Activated CD4-positive, alpha-beta memory T cell treated with anti-CD3 and anti-CD28 coated beads for 36 hours (primary cell): Measurements from ENCODE around the gene TMEM19. TPM values are rescaled to one million over a fixed set of nuclear protein-coding genes. Genes with fewer than 3 reads are reported as not detected.

ENCODE experiments used
- CTCF ChIA-PET: fragments of 350-600 bp; sonication (Branson Sonifier 250); formaldehyde crosslinking; loops from one replicate; lab custom pipeline; 2021; ENCODE audit warnings: antibody characterized with exemption, inconsistent platforms; lab: Charles Lee
- POLR2A ChIA-PET: fragments of 350-600 bp; sonication (Branson Sonifier 250); formaldehyde crosslinking; loops from one replicate; lab custom pipeline; 2021; ENCODE audit warnings: antibody characterized with exemption; lab: Charles Lee
- DNase-seq: peaks from one replicate; pipeline ENCODE4 v3.0.0-alpha.2; 2020
- H3K27ac Mint-ChIP-seq: one replicate; pipeline ENCODE4 v1.8.0; 2021; ENCODE audit warnings: mixed read lengths
- H3K27me3 Mint-ChIP-seq: one replicate; pipeline ENCODE4 v1.8.0; 2021; ENCODE audit warnings: mixed read lengths
- H3K36me3 Mint-ChIP-seq: one replicate; pipeline ENCODE4 v1.8.0; 2021; ENCODE audit warnings: mixed read lengths
- H3K4me1 Mint-ChIP-seq: one replicate; pipeline ENCODE4 v1.8.0; 2021; ENCODE audit warnings: low read depth, mixed read lengths
- H3K4me3 Mint-ChIP-seq: one replicate; pipeline ENCODE4 v1.8.0; 2021; ENCODE audit warnings: mild to moderate bottlenecking, mixed read lengths
- H3K9me3 Mint-ChIP-seq: one replicate; pipeline ENCODE4 v1.8.0; 2021; ENCODE audit warnings: mixed read lengths
- intact Hi-C: fragments of 100-400 bp; cut with micrococcal nuclease; formaldehyde crosslinking; loops from one replicate; pipeline ENCODE4 v1.15.1; 2023
- total RNA-seq, 2 experiments: library from RNA; stranded (reverse); gene quantifications; one replicate each; pipeline ENCODE4 v1.2.3, GENCODE V29; 2021

TMEM19 gene
- 10 to 100 TPM; 10.8 to 11.7 TPM for total RNA-seq

DNA sequence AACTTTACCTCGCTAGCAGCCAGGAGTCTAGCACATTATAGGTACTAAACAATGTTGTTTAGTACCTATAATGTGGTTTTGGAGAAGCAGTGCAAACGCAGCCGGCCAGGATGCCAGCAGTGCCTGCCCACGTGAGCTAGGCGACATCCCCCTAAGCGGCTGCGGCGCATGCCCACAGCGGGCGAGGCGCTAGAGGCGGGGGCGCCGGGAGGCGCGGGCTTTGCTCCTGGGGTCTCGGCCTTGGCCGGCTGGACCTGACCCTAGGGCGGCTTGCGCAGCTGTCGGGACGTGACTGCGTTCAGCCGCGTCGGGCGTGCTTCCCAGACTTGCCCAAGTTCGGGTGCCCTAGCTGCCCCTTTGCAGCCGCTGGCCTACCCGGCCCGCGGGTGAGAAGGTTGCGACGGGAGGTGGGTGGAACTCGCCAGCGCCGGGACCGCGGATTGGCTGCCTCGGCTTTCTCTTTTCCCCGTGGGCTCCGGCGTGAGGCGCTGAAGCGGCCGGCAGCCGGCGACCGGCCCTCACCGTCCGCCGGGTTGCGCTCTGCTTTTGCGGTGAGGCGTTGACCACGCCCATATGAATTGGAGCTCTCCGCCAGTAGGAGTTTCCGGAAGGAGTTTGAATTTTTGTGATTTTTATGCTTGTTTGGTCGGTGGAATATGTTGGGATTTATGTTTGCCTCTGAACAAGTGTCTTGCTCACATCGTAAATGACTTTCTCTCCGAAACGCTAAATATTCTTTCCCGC, at the start of gene TMEM19:
Gene TMEM19 (plus strand): TSS at position 169 of the 744 bp plus-strand sequence. CDS start 599 bp downstream, outside the sequence.
- peaks cover 1% of the 10 kb centered on the region for H3K36me3 Mint-ChIP-seq
- DNase-seq, result peak; percentile 87
- ChIA-PET POLR2A (interaction anchor here (0.9 to 4.7 kb wide), 5 partner anchors 9 to 154 kb away, joined by 3 to 132 read pairs (median 4); partner anchors contain the start of genes RAB21, TBC1D15, THAP2 and ZFC3H1), CTCF (interaction anchor here (0.6 to 4.7 kb wide), 13 partner anchors 18 to 192 kb away, joined by 3 to 37 read pairs (median 4); partner anchors contain the start of genes RAB21, THAP2 and ZFC3H1)
- no peaks in the 10 kb centered on the region for H3K9me3 Mint-ChIP-seq
- intact Hi-C loops, result loop anchor here (1.0 to 2.0 kb wide), 6 partner anchors 22 to 252 kb away; partner anchors contain the start of genes RAB21, THAP2 and TPH2
- no peaks in the 10 kb centered on the region for H3K27me3 Mint-ChIP-seq
- peak within 1 kb of the TSS; percentile 92 for H3K27ac Mint-ChIP-seq
- peaks cover 16% of the 10 kb centered on the region for H3K4me1 Mint-ChIP-seq
- peak within 1 kb of the TSS; percentile 96 for H3K4me3 Mint-ChIP-seq

DNA sequence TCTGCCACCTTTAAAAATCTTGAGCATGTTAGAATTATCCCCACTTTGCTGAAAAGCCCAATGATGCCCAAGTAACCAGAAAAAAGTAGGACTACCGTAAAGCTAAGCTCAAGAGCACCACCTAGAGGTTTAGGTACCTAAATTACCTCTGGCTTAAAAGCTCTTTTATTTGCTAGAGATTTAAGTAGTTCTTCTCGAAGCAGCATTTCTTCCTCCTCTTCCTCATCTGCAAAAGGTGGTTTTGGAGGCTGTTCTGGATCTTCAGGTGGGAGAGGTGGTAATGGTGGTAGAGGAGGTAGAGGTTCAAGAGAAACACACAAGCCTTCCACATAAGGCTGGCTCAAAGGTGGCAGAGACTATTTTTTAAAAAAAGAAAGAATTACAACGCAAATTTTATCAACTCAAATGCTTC, 49.2 kb upstream of the TMEM19 start:
- Mint-ChIP-seq H3K4me1 (peaks cover 28% of the 10 kb centered on the region), H3K4me3 (no peak overlapping the region), H3K36me3 (peaks cover 61% of the 10 kb centered on the region), H3K27me3 (no peaks in the 10 kb centered on the region), H3K27ac (peak overlapping the region; percentile 46), H3K9me3 (no peaks in the 10 kb centered on the region)
- ChIA-PET POLR2A (interaction anchor here (1.0 to 1.1 kb wide), 2 partner anchors 26 to 32 kb away, joined by 3 to 5 read pairs; no protein-coding TSS in a partner anchor), CTCF (interaction anchor here (0.7 to 5.9 kb wide), 25 partner anchors 10 to 366 kb away, joined by 3 to 50 read pairs (median 6); partner anchors contain the start of genes RAB21, THAP2, TMEM19 and ZFC3H1)
- intact Hi-C loops, result loop anchor here (1.0 to 10.0 kb wide), 2 partner anchors 111 to 222 kb away; no protein-coding TSS in a partner anchor
- no peak for DNase-seq

DNA sequence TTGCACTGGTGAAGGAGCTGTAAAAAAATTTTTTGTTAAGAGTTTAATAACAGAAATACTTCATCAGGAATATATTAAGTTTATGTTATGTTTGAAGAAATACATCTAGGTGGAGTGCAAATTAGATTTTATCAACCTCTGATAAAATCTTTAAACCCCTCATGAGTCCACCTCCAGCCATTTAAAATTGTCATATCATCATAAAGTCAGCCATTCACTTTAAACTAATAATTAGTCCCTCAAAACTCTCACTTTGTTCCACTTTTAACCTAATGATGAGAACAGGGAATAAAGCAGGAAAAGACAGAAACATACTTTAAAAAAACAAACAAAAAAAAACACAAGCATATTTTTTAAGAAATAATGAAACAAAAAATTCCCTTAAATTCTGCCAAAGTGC, 47.4 kb upstream of the TMEM19 start:
- Mint-ChIP-seq H3K27me3 (no peaks in the 10 kb centered on the region), H3K4me3 (no peak overlapping the region), H3K27ac (no peak overlapping the region), H3K4me1 (peaks cover 41% of the 10 kb centered on the region), H3K9me3 (no peaks in the 10 kb centered on the region), H3K36me3 (peaks cover 60% of the 10 kb centered on the region)
- POLR2A ChIA-PET, result interaction anchor here (0.7 to 0.9 kb wide), 2 partner anchors 25 to 46 kb away, joined by 3 to 4 read pairs; partner anchors contain the start of genes THAP2 and ZFC3H1
- intact Hi-C loops, result loop anchor here (10.0 kb wide), 1 partner anchor 224 kb away; no protein-coding TSS in a partner anchor
- CTCF ChIA-PET, result interaction anchor here (0.7 to 5.9 kb wide), 4 partner anchors 24 to 117 kb away, joined by 4 to 50 read pairs (median 21); partner anchors contain the start of genes THAP2, TMEM19 and ZFC3H1
- DNase-seq, result no peak

DNA sequence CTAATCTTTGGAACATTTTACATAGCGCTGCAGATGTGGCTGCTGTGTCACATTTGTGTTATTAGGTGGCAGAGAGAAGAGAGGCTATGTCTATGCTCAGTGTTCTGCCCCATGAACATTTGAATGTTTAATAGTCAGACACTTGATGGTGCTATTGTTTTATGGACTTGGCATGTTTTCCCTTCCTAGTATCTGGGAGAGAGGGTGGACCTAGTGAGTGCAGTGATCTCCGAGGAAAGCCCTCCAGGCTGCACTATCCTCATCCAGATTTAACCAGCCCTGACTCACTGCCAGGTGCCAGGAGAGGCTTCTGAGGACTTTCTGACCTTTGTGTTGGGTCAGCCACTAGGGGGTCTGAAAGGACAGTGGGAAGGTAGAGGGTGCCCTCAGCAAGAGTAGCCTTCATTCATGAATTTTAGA, 46.5 kb upstream of the TMEM19 start:
- H3K4me1 Mint-ChIP-seq, result peaks cover 47% of the 10 kb centered on the region
- ChIA-PET POLR2A (interaction anchor here (0.9 kb wide), 1 partner anchor 45 kb away, joined by 4 read pairs; no protein-coding TSS in a partner anchor), CTCF (interaction anchor here (0.7 to 5.9 kb wide), 3 partner anchors 23 to 116 kb away, joined by 4 to 50 read pairs (median 7); partner anchors contain the start of genes THAP2 and ZFC3H1)
- H3K4me3 Mint-ChIP-seq, result no peak overlapping the region
- H3K27me3 Mint-ChIP-seq, result no peaks in the 10 kb centered on the region
- no peak overlapping the region for H3K27ac Mint-ChIP-seq
- H3K36me3 Mint-ChIP-seq, result peaks cover 61% of the 10 kb centered on the region
- intact Hi-C loops, result loop anchor here (10.0 kb wide), 1 partner anchor 225 kb away; no protein-coding TSS in a partner anchor
- DNase-seq, result no peak
- no peaks in the 10 kb centered on the region for H3K9me3 Mint-ChIP-seq

DNA sequence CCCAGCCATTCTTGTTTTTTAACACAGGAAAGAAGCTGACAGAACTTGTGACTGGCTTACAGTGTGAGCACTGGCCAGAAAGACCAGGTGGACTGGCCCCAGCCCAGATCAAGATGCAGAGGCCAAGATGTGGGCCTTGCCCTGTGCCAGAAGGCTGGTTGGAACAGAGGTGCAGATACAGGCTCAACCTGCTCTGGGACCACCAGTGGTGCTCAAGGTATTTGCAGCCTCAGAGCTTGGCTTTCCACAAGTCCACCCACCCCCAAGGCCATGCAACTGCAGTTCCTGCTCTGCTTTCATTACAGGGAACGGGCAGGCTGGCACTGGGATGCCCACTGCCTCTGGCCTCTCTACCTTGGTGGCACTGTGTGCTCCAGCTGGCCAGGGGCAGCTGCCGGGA, 45.6 kb upstream of the TMEM19 start:
- peaks cover 61% of the 10 kb centered on the region for H3K36me3 Mint-ChIP-seq
- H3K4me1 Mint-ChIP-seq, result peaks cover 50% of the 10 kb centered on the region
- H3K9me3 Mint-ChIP-seq, result no peaks in the 10 kb centered on the region
- H3K27ac Mint-ChIP-seq, result no peak overlapping the region
- CTCF ChIA-PET, result interaction anchor here (1.2 to 5.9 kb wide), 3 partner anchors 22 to 107 kb away, joined by 3 to 50 read pairs (median 7); partner anchors contain the start of genes THAP2 and ZFC3H1
- intact Hi-C loops, result loop anchor here (5.0 kb wide), 2 partner anchors 202 to 297 kb away; partner anchors contain the start of gene TPH2
- H3K4me3 Mint-ChIP-seq, result no peak overlapping the region
- no peaks in the 10 kb centered on the region for H3K27me3 Mint-ChIP-seq
- no peak for DNase-seq
- POLR2A ChIA-PET, result no interaction called here

DNA sequence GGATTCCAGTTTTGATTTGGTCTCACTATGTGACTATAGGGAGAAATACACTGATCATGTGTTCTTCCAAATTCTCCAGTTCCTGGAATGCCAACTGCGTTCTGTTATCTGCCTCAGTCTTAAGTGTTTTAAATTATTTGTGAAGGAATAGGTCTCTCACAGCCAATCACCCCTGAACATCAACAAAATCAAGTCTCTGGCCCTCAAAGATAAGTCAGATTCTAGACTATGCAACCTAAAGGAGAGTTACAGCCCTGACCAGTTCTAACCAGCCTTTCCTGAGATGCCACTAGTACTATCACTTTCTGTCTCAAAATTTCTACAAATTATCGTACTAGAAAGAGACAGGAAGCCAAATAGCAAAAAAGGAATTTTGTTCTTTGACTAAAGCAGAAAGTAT, 44.5 kb upstream of the TMEM19 start:
- no peaks in the 10 kb centered on the region for H3K27me3 Mint-ChIP-seq
- no peak for DNase-seq
- no peaks in the 10 kb centered on the region for H3K9me3 Mint-ChIP-seq
- intact Hi-C loops, result loop anchor here (5.0 kb wide), 2 partner anchors 201 to 296 kb away; partner anchors contain the start of gene TPH2
- ChIA-PET POLR2A (interaction anchor here (2.6 kb wide), 1 partner anchor 22 kb away, joined by 19 read pairs; the partner anchor contains the start of genes THAP2 and ZFC3H1), CTCF (interaction anchor here (5.9 kb wide), 1 partner anchor 21 kb away, joined by 50 read pairs; the partner anchor contains the start of genes THAP2 and ZFC3H1)
- no peak overlapping the region for H3K4me3 Mint-ChIP-seq
- peaks cover 51% of the 10 kb centered on the region for H3K4me1 Mint-ChIP-seq
- H3K27ac Mint-ChIP-seq, result peak overlapping the region; percentile 65
- peaks cover 57% of the 10 kb centered on the region for H3K36me3 Mint-ChIP-seq

DNA sequence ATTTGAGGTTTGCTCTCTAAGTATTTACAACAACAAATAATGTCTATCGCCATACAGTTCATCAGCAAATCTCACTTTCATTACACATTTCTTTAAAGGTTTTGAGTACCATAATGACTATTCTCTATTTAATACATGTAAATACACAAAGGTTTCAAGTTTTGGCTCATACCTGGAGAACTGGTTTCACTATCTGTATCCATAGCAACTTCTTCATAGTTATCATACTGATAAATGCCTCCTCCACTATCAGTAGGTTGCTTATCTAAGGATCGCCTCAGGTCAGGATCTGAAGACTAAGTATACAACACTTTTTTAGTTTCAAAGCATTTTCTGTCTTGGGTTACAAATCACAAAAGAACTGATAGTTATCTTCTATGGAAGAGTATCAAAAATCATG, 43.6 kb upstream of the TMEM19 start:
- DNase-seq, result no peak
- POLR2A ChIA-PET, result interaction anchor here (0.6 to 2.6 kb wide), 3 partner anchors 21 to 185 kb away, joined by 3 to 19 read pairs (median 3); partner anchors contain the start of genes THAP2 and ZFC3H1

DNA sequence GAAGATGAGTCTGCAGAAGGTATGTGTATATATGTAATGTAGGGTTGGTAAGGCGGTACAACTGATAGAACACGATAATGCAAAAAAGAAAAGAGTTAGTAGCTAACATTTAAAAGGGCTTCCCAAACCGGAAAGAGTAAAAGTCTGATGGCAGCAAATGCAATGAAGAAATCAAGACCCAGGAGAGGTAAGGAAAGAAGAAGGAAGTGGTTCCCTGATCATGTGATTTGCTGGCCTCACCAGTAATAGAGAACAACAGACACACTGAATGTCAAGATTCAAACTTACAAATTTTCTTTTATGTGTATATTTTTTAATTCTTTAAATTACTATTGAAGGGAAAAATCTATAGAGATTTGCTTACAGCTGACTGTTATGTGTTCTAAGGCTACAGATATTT, 40.6 kb upstream of the TMEM19 start:
- intact Hi-C loops, result no loop called here
- no peak for DNase-seq
- no peak overlapping the region for H3K27ac Mint-ChIP-seq
- CTCF ChIA-PET, result interaction anchor here (0.9 to 5.3 kb wide), 5 partner anchors 9 to 135 kb away, joined by 4 to 22 read pairs (median 6); no protein-coding TSS in a partner anchor
- peaks cover 57% of the 10 kb centered on the region for H3K4me1 Mint-ChIP-seq
- H3K9me3 Mint-ChIP-seq, result no peaks in the 10 kb centered on the region
- POLR2A ChIA-PET, result interaction anchor here (1.2 kb wide), 1 partner anchor 18 kb away, joined by 3 read pairs; the partner anchor contains the start of gene ZFC3H1
- H3K36me3 Mint-ChIP-seq, result peaks cover 45% of the 10 kb centered on the region
- no peaks in the 10 kb centered on the region for H3K27me3 Mint-ChIP-seq
- H3K4me3 Mint-ChIP-seq, result no peak overlapping the region

More for the DNA sequence above, 43.6 kb upstream of the TMEM19 start:
- CTCF ChIA-PET, result interaction anchor here (0.9 to 1.1 kb wide), 2 partner anchors 22 to 44 kb away, joined by 3 read pairs; partner anchors contain the start of gene THAP2
- Mint-ChIP-seq H3K4me1 (peaks cover 55% of the 10 kb centered on the region), H3K27ac (peak overlapping the region; percentile 65), H3K4me3 (no peak overlapping the region), H3K27me3 (no peaks in the 10 kb centered on the region), H3K36me3 (peaks cover 58% of the 10 kb centered on the region), H3K9me3 (no peaks in the 10 kb centered on the region)
- intact Hi-C loops, result loop anchor here (1.0 to 5.0 kb wide), 4 partner anchors 20 to 295 kb away; partner anchors contain the start of genes TMEM19 and TPH2

DNA sequence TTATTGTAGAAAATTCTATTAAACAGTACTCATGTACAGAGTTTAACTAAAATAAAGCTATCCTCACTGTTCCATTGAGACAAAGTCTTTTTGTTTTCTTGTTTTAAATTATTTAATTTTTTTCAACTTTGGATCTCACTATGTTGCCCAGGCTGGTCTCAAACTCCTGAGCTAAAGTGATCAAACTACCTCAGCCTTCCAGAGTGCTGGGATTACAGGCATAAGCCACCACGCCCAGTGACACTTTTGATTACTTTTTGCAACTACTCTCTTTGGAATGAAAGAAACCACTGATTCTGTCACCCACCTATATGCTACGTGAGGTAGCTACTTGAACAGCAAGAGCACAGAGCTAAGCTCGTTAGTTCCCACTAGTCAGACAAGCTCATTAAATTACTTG, 39.4 kb upstream of the TMEM19 start:
- Mint-ChIP-seq H3K4me3 (no peak overlapping the region), H3K9me3 (no peaks in the 10 kb centered on the region), H3K27me3 (no peaks in the 10 kb centered on the region), H3K27ac (no peak overlapping the region), H3K36me3 (peaks cover 38% of the 10 kb centered on the region), H3K4me1 (peaks cover 51% of the 10 kb centered on the region)
- CTCF ChIA-PET, result interaction anchor here (0.8 to 5.3 kb wide), 5 partner anchors 10 to 134 kb away, joined by 3 to 22 read pairs (median 6); no protein-coding TSS in a partner anchor
- intact Hi-C loops, result no loop called here
- POLR2A ChIA-PET, result interaction anchor here (0.8 to 2.2 kb wide), 2 partner anchors 11 to 17 kb away, joined by 5 to 9 read pairs; partner anchors contain the start of genes THAP2 and ZFC3H1
- DNase-seq, result no peak

DNA sequence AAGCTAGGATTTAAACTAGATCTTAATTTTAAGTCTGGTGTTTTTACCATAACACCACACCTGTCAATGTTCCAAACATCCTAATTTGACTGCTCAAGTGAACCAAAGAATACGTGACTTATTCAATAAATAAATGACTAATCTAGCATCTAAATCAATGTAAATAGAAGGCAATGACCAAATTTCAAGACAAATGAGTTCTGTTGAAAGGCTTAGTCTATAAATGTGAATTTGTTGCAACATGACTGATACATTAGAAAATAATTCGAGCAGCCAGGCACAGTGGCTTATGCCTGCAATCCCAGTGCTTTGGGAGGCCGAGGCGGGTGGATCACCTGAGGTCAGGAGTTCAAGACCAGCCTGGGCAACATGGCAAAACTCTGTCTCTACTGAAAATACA, 37.3 kb upstream of the TMEM19 start:
- Mint-ChIP-seq H3K9me3 (no peaks in the 10 kb centered on the region), H3K4me1 (peaks cover 36% of the 10 kb centered on the region), H3K36me3 (peaks cover 24% of the 10 kb centered on the region), H3K27ac (no peak overlapping the region), H3K4me3 (no peak overlapping the region), H3K27me3 (no peaks in the 10 kb centered on the region)
- intact Hi-C loops, result no loop called here
- ChIA-PET POLR2A (no interaction called here), CTCF (interaction anchor here (5.3 kb wide), 1 partner anchor 12 kb away, joined by 22 read pairs; no protein-coding TSS in a partner anchor)
- no peak for DNase-seq

DNA sequence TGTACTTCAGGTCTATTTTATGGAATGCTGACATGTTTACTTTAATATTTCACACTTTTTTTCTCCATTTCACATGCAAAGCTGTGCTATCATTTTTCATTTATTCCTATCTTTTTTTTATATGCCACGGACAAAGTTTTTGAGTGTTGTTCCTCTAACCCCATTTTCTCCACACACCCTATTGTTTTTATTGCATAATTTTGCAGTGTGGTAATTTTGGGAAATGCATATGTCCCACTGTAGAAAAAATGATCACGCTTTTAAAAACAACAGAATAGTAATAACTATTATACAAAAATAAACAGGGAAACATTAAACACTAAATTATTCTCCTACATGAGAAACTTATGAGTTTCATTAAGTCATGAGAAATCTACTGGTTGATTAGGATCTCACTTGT, 36.5 kb upstream of the TMEM19 start:
- Mint-ChIP-seq H3K4me1 (peaks cover 33% of the 10 kb centered on the region), H3K9me3 (no peaks in the 10 kb centered on the region), H3K36me3 (peaks cover 17% of the 10 kb centered on the region), H3K4me3 (no peak overlapping the region), H3K27me3 (no peaks in the 10 kb centered on the region), H3K27ac (no peak overlapping the region)
- ChIA-PET POLR2A (no interaction called here), CTCF (interaction anchor here (5.3 kb wide), 1 partner anchor 13 kb away, joined by 22 read pairs; no protein-coding TSS in a partner anchor)
- DNase-seq, result no peak
- intact Hi-C loops, result no loop called here
